ENCODE data around the gene UNC80.

The UNC80 gene

GRCh38 chr2:209938906-209939305 is 167.3 kb downstream of the UNC80 start:
- H3K4me1 ChIP-seq (ENCODE audit: low read depth, poor library complexity, severe bottlenecking) = peaks cover 5% of the 10 kb centered on the region
- no peak overlapping the region for H3K9ac ChIP-seq
- no peaks in the 10 kb centered on the region for H3K36me3 ChIP-seq (ENCODE audit: insufficient read depth)
- H3K27me3 ChIP-seq (ENCODE audit: insufficient read depth, low read depth) = no peaks in the 10 kb centered on the region
- H4K20me1 ChIP-seq (ENCODE audit: insufficient read depth) = no peaks in the 10 kb centered on the region
- H3K4me3 ChIP-seq (IDR thresholded peaks at IDR 0.05; ENCODE audit: insufficient read depth, low read depth, low read length) = no peak overlapping the region
- H3K27ac ChIP-seq = no peak overlapping the region
- no peak overlapping the region for H2AFZ ChIP-seq (ENCODE audit: low read depth)
- no peaks in the 10 kb centered on the region for H3K79me2 ChIP-seq (ENCODE audit: insufficient read depth, low read depth)
- no peak overlapping the region for H3K4me2 ChIP-seq
- TF ChIP-seq CTCF (conservative IDR thresholded peaks at IDR 0.05; ENCODE audit: low read depth, low read length) = no peak

- Histone ChIP-seq H3K4me1 (ENCODE audit: low read depth, poor library complexity, severe bottlenecking) (peaks cover 3% of the 10 kb centered on the region), H3K27ac (no peak overlapping the region), H3K79me2 (ENCODE audit: insufficient read depth, low read depth) (no peaks in the 10 kb centered on the region), H3K4me3 (IDR thresholded peaks at IDR 0.05; ENCODE audit: insufficient read depth, low read depth, low read length) (no peak overlapping the region), H3K27me3 (ENCODE audit: insufficient read depth, low read depth) (no peaks in the 10 kb centered on the region), H4K20me1 (ENCODE audit: insufficient read depth) (no peaks in the 10 kb centered on the region), H2AFZ (ENCODE audit: low read depth) (no peak overlapping the region), H3K36me3 (ENCODE audit: insufficient read depth) (no peaks in the 10 kb centered on the region), H3K4me2 (no peak overlapping the region), H3K9ac (no peak overlapping the region)
- no peak for TF ChIP-seq CTCF (conservative IDR thresholded peaks at IDR 0.05; ENCODE audit: low read depth, low read length)
Observed at GRCh38 chr2:209940936-209941335, 169.3 kb downstream of the UNC80 start.

GRCh38 chr2:209942426-209942825 is 170.8 kb downstream of the UNC80 start:
- H3K4me1 ChIP-seq (ENCODE audit: low read depth, poor library complexity, severe bottlenecking) = no peaks in the 10 kb centered on the region
- no peaks in the 10 kb centered on the region for H3K79me2 ChIP-seq (ENCODE audit: insufficient read depth, low read depth)
- H3K4me2 ChIP-seq = no peak overlapping the region
- no peaks in the 10 kb centered on the region for H3K27me3 ChIP-seq (ENCODE audit: insufficient read depth, low read depth)
- no peak for TF ChIP-seq CTCF (conservative IDR thresholded peaks at IDR 0.05; ENCODE audit: low read depth, low read length)
- H3K4me3 ChIP-seq (IDR thresholded peaks at IDR 0.05; ENCODE audit: insufficient read depth, low read depth, low read length) = no peak overlapping the region
- no peaks in the 10 kb centered on the region for H4K20me1 ChIP-seq (ENCODE audit: insufficient read depth)
- no peak overlapping the region for H3K27ac ChIP-seq
- no peak overlapping the region for H3K9ac ChIP-seq
- no peak overlapping the region for H2AFZ ChIP-seq (ENCODE audit: low read depth)
- no peaks in the 10 kb centered on the region for H3K36me3 ChIP-seq (ENCODE audit: insufficient read depth)

- no peak overlapping the region for H2AFZ ChIP-seq (ENCODE audit: low read depth)
- no peaks in the 10 kb centered on the region for H3K27me3 ChIP-seq (ENCODE audit: insufficient read depth, low read depth)
- H4K20me1 ChIP-seq (ENCODE audit: insufficient read depth) = no peaks in the 10 kb centered on the region
- H3K36me3 ChIP-seq (ENCODE audit: insufficient read depth) = no peaks in the 10 kb centered on the region
- no peak for TF ChIP-seq CTCF (conservative IDR thresholded peaks at IDR 0.05; ENCODE audit: low read depth, low read length)
- no peak overlapping the region for H3K27ac ChIP-seq
- H3K4me2 ChIP-seq = no peak overlapping the region
- no peaks in the 10 kb centered on the region for H3K4me1 ChIP-seq (ENCODE audit: low read depth, poor library complexity, severe bottlenecking)
- H3K9ac ChIP-seq = no peak overlapping the region
- H3K79me2 ChIP-seq (ENCODE audit: insufficient read depth, low read depth) = no peaks in the 10 kb centered on the region
- H3K4me3 ChIP-seq (IDR thresholded peaks at IDR 0.05; ENCODE audit: insufficient read depth, low read depth, low read length) = no peak overlapping the region
Observed at GRCh38 chr2:209942936-209943605, 171.4 kb downstream of the UNC80 start.
